ENCODE measurements around the gene NPIPA5.

DNA sequence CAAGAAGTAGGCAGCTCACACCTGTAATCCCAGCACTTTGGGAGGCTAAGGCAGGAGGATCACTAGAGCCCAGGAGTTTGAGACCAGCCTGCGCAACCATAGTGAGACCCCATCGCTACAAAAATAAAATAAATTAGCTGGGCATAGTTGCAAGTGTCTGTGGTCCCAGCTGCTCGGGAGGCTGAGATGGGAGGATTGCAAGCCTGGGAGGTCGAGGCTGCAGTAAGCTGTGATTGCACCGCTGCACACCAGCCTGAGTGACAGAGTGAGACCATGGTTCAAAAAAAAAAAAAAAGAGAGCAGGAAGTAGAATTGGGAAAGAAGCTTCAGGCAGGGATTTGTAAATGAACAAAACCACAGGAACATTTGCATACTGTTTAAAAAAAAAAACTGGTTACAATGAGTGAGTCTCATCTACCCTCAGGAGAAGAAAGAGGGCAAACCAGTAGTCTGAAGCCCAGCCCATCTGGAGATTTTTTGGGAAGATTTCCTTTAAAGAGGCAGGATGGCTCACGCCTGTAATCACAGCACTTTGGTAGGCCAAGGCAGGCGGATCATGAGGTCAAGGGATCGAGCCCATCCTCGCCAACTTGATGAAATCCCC, 25.4 kb upstream of the NPIPA5 start:
- TF ChIP-seq CTCF (IDR thresholded peaks at IDR 0.05) (no peak), POLR2A (IDR thresholded peaks at IDR 0.05) (no peak)
